Prostate gland (tissue), 2 donors: ENCODE measurements around the gene INSR.

Source experiments
- POLR2A ChIP-seq: fragments of 450-650 bp; IDR thresholded peaks from one replicate; pipeline ENCODE4 v1.6.1; 2016; ENCODE audit warnings: antibody characterized with exemption, mild to moderate bottlenecking
- TF ChIP-seq, protein P1 (sequence below), 4 experiments: fragments of 200-600 bp in 2 of 4; fragments of 450-650 bp in 2 of 4; sonication (generic) in 2 of 4; IDR thresholded peaks; 1 replicate in 3 of 4; 2 replicates in 1 of 4; pipeline ENCODE4 v1.5.1; 2016 to 2019; ENCODE audit warnings: antibody characterized with exemption in 4 of 4, mild to moderate bottlenecking in 2 of 4, moderate library complexity in 2 of 4

DNA sequence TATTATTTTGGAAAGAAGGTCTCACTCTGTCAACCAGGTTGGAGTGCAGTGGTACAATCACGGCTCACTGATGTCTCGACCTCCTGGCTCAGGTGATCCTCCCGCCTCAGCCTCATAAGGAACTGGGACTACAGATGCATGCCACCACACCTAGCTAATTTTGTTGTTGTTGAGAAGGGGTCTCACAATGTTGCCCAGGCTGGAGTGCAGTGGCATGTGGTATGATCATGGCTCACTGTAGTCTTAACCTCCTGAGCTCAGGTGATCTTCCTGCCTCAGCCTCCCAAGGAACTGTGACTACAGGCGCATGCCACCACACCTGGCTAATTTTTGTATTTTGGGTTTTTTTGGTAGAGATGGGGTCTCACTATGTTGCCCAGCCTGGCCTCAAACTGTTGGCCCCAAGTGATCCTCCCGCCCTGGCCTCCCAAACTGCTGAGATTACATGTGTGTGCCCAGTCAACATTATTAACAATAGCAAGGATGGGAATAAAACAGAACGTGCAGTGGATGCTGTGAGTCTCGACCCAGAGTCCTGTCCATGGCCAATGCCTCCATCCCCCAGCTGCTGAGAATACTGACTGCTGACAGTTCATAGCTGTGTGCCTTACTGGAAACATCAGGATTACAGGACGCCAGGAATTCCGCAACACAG lies 230.3 kb downstream of the INSR start:
- TF ChIP-seq, protein P1, sequence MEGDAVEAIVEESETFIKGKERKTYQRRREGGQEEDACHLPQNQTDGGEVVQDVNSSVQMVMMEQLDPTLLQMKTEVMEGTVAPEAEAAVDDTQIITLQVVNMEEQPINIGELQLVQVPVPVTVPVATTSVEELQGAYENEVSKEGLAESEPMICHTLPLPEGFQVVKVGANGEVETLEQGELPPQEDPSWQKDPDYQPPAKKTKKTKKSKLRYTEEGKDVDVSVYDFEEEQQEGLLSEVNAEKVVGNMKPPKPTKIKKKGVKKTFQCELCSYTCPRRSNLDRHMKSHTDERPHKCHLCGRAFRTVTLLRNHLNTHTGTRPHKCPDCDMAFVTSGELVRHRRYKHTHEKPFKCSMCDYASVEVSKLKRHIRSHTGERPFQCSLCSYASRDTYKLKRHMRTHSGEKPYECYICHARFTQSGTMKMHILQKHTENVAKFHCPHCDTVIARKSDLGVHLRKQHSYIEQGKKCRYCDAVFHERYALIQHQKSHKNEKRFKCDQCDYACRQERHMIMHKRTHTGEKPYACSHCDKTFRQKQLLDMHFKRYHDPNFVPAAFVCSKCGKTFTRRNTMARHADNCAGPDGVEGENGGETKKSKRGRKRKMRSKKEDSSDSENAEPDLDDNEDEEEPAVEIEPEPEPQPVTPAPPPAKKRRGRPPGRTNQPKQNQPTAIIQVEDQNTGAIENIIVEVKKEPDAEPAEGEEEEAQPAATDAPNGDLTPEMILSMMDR (IDR thresholded peaks at IDR 0.05), result no peak
- no peak for TF ChIP-seq POLR2A
